OCI-LY7 (cell line): ENCODE measurements around the gene MARCHF5. TPM values are rescaled to one million over a fixed set of nuclear protein-coding genes. Genes with fewer than 3 reads are reported as not detected.
"Not testable (repeated sequence)": the region's sequence is repeated elsewhere in the genome, so short reads cannot be mapped to it uniquely, and the experiment has no call there.

Experiments used
- BruUV-seq: library from RNA; stranded (reverse); fragments of 400-500 nt; replicated peaks from 2 replicates; lab custom pipeline; 2021; lab: Mats Ljungman, UMichigan
- CTCF ChIA-PET: fragments of 300-600 bp; sonication (Branson Sonifier 250); formaldehyde crosslinking; loops from one replicate; lab custom pipeline; 2022; ENCODE audit warnings: antibody characterized with exemption; ENCODE audit not compliant: unreplicated experiment; lab: Charles Lee
- POLR2A ChIA-PET: fragments of 300-600 bp; sonication (Branson Sonifier 250); formaldehyde crosslinking; loops from one replicate; lab custom pipeline; 2022; ENCODE audit warnings: antibody characterized with exemption; lab: Charles Lee
- DNase-seq: peaks from one replicate; pipeline ENCODE4 v3.0.0-alpha.2; 2015; ENCODE audit warnings: low spot score
- H2AFZ ChIP-seq: fragments of 200-600 bp; sonication (generic), shearing (Covaris generic); 2 replicates; pipeline ENCODE4 v1.6.1; 2014; ENCODE audit warnings: mild to moderate bottlenecking, antibody characterized with exemption, low read length, moderate library complexity
- H3K27ac ChIP-seq: fragments of 200-600 bp; sonication (generic); 2 replicates; pipeline ENCODE4 v1.5.1; 2014; ENCODE audit warnings: mixed run types, low read depth, mild to moderate bottlenecking, moderate library complexity, low read length, inconsistent platforms; ENCODE audit not compliant: poor library complexity, severe bottlenecking
- H3K36me3 ChIP-seq: fragments of 200-600 bp; sonication (generic); 2 replicates; pipeline ENCODE4 v1.6.1; 2014; ENCODE audit warnings: mild to moderate bottlenecking, antibody characterized with exemption, low read length, moderate library complexity, mixed read lengths; ENCODE audit not compliant: insufficient read depth
- H3K4me1 ChIP-seq: fragments of 200-600 bp; sonication (generic); 2 replicates; pipeline ENCODE4 v1.5.1; 2014; ENCODE audit warnings: mild to moderate bottlenecking, low read length; ENCODE audit not compliant: insufficient read depth, poor library complexity, severe bottlenecking
- H3K4me2 ChIP-seq: fragments of 200-600 bp; sonication (generic); 2 replicates; pipeline ENCODE4 v1.6.1; 2014; ENCODE audit warnings: mild to moderate bottlenecking, low read length
- H3K4me3 ChIP-seq: fragments of 200-600 bp; sonication (generic); 2 replicates; pipeline ENCODE4 v1.5.1; 2014; ENCODE audit warnings: mild to moderate bottlenecking, low read depth, low read length; ENCODE audit not compliant: poor library complexity, severe bottlenecking
- H3K79me2 ChIP-seq: fragments of 200-600 bp; sonication (generic); 2 replicates; pipeline ENCODE4 v1.6.1; 2016; ENCODE audit warnings: low read depth, mild to moderate bottlenecking, low read length, moderate library complexity, mixed read lengths; ENCODE audit not compliant: insufficient read depth
- H3K9me2 ChIP-seq: fragments of 200-600 bp; sonication (generic); 2 replicates; pipeline ENCODE4 v1.6.1; 2016; ENCODE audit warnings: mild to moderate bottlenecking, low read length, mixed read lengths; ENCODE audit not compliant: insufficient read depth
- H3K9me3 ChIP-seq: fragments of 200-600 bp; sonication (generic); 2 replicates; pipeline ENCODE4 v1.6.1; 2014; ENCODE audit warnings: mild to moderate bottlenecking, mixed run types, low read length, mixed read lengths
- H4K20me1 ChIP-seq: fragments of 200-600 bp; sonication (generic); 2 replicates; pipeline ENCODE4 v1.6.1; 2014; ENCODE audit warnings: mild to moderate bottlenecking, antibody characterized with exemption, low read length, moderate library complexity, mixed read lengths; ENCODE audit not compliant: insufficient read depth
- EZH2phosphoT487 ChIP-seq: fragments of 200-600 bp; sonication (generic); IDR thresholded peaks from 2 replicates; pipeline ENCODE4 v1.6.1; 2018; ENCODE audit warnings: low read depth, borderline replicate concordance, mild to moderate bottlenecking, mixed run types, antibody characterized with exemption, low read length, moderate library complexity, mixed read lengths
- intact Hi-C: fragments of 100-400 bp; cut with micrococcal nuclease; formaldehyde crosslinking; loops from one replicate; pipeline ENCODE4 v1.10.0; 2022; ENCODE audit not compliant: unreplicated experiment
- total RNA-seq, 2 experiments: library from RNA; depleted of rRNA in 1 of 2; stranded (reverse); fragments of >200 nt in 1 of 2; shearing (Covaris generic) in 1 of 2; gene quantifications; 2 replicates each; pipeline ENCODE4 v1.2.3, GENCODE V29; 2014 to 2022
- TF ChIP-seq, protein P1 (sequence below): fragments of 200-600 bp; sonication (generic); conservative IDR thresholded peaks from 2 replicates; pipeline ENCODE4 v1.5.1; 2014; ENCODE audit warnings: mild to moderate bottlenecking, antibody characterized with exemption, low read length, moderate library complexity, mixed read lengths

The MARCHF5 gene
- total RNA-seq, 2 experiments from 2014 or later = 5.9 to 31.7 TPM

DNA sequence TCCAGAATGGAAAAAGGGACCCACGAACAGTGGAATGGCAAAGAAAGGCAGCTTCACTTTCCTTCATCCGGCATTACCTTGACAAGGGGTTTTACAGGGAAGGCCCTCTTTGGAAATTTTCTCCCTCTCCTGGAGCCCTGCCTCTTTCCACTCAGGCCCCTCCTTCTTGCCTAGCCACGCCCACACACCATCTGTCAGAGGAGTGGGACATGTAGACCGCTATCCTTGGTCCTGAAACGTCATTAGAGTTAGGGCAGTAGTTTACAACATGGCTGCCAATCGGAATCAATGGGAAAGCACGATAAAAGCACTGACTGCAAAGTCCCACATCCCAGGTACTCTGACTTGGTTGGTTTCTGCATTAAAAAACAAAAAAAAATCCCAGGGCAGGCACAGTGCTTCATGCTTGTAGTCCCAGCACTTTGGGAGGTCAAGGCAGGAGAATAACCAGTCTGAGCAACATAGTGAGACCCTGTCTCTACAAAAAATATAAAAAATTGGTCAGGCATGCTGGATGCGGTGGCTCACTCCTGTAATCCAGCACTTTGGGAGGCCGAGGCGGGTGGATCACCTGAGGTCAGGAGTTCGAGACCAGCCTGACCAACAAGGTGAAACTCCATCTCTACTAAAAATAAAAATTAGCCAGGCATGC lies 96.4 kb downstream of the MARCHF5 start:
- intact Hi-C loops = no loop called here
- Histone ChIP-seq H3K27ac (no peak overlapping the region), H3K36me3 (no peaks in the 10 kb centered on the region), H3K9me2 (no peaks in the 10 kb centered on the region), H3K4me1 (no peaks in the 10 kb centered on the region), H3K4me3 (no peak overlapping the region), H4K20me1 (no peaks in the 10 kb centered on the region), H3K79me2 (no peaks in the 10 kb centered on the region), H2AFZ (no peak overlapping the region), H3K4me2 (no peak overlapping the region), H3K9me3 (no peaks in the 10 kb centered on the region)
- no TSS peak for BruUV-seq
- TF ChIP-seq, protein P1, sequence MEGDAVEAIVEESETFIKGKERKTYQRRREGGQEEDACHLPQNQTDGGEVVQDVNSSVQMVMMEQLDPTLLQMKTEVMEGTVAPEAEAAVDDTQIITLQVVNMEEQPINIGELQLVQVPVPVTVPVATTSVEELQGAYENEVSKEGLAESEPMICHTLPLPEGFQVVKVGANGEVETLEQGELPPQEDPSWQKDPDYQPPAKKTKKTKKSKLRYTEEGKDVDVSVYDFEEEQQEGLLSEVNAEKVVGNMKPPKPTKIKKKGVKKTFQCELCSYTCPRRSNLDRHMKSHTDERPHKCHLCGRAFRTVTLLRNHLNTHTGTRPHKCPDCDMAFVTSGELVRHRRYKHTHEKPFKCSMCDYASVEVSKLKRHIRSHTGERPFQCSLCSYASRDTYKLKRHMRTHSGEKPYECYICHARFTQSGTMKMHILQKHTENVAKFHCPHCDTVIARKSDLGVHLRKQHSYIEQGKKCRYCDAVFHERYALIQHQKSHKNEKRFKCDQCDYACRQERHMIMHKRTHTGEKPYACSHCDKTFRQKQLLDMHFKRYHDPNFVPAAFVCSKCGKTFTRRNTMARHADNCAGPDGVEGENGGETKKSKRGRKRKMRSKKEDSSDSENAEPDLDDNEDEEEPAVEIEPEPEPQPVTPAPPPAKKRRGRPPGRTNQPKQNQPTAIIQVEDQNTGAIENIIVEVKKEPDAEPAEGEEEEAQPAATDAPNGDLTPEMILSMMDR = no peak
- no peak for TF ChIP-seq EZH2phosphoT487
- POLR2A ChIA-PET = no interaction called here
- CTCF ChIA-PET = no interaction called here
- DNase-seq = peak; percentile 58

DNA sequence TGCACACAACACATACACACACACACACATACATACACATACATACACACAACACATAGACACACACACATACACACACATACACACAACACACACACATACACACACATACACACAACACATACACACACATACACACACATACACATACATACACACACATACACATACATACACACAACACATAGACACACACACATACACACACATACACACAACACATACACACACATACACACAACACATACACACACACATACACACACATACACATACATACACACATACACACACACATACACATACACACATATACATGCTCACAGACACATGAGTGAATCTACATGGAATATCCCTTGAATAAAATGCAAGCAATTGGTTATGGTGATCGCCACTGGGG lies 102.2 kb downstream of the MARCHF5 start:
- H3K79me2 ChIP-seq, H3K36me3 ChIP-seq, intact Hi-C loops, H3K27ac ChIP-seq, DNase-seq, H3K9me2 ChIP-seq, H3K4me1 ChIP-seq, H2AFZ ChIP-seq, H4K20me1 ChIP-seq, CTCF ChIA-PET, BruUV-seq, H3K9me3 ChIP-seq, H3K4me2 ChIP-seq, H3K4me3 ChIP-seq: not testable (repeated sequence)
- POLR2A ChIA-PET = interaction anchor here (0.6 kb wide), 1 partner anchor 918 kb away, joined by 3 read pairs; no protein-coding TSS in a partner anchor

DNA sequence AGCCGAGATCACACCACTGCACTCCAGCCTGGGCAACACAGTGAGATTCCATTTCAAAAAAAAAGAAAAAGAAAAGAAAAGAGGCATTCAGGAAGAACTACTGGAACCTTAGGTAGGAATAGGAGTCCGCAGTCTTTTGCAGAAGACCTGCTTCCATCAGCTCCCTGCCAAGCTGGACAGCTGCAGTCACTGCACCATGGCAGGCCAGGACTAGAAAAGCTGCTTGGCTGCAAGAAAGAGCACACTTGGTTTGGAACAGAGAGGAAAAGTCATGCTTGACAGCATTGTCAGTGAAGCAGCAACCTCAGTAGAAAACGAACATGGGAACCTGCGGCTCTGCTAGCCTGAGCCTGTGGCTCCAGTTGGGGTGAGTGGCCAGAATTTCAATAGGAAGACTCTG lies 104.3 kb downstream of the MARCHF5 start:
- TF ChIP-seq, protein P1 = no peak
- no peak for TF ChIP-seq EZH2phosphoT487

DNA sequence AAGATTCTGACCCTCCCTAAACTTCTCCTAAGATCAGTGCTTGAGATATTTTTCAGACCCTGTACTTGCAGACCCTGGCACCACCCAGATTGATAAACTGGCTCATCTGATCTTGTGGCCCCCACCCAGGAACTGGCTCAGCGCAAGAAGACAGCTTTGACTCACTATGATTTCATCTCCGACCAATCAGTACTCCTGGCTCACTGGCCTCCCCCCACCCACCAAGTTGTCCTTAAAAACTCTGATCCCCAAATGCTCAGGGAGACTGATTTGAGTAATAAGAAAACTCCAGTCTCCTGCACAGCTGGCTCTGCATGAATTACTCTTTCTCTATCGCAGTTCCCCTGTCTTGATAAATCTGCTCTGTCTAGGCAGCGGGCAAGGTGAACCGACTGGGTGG lies 111.3 kb downstream of the MARCHF5 start:
- BruUV-seq, H3K4me3 ChIP-seq, H3K9me2 ChIP-seq, DNase-seq, H3K36me3 ChIP-seq, intact Hi-C loops, H3K27ac ChIP-seq, CTCF ChIA-PET, H3K4me1 ChIP-seq, H3K79me2 ChIP-seq, H2AFZ ChIP-seq, H3K9me3 ChIP-seq, H4K20me1 ChIP-seq, H3K4me2 ChIP-seq, POLR2A ChIA-PET: not testable (repeated sequence)

More for the DNA sequence above, 104.3 kb downstream of the MARCHF5 start:
- Histone ChIP-seq H3K4me1 (no peaks in the 10 kb centered on the region), H3K4me2 (no peak overlapping the region), H3K79me2 (no peaks in the 10 kb centered on the region), H3K36me3 (no peaks in the 10 kb centered on the region), H3K27ac (no peak overlapping the region), H4K20me1 (no peaks in the 10 kb centered on the region), H3K9me3 (no peaks in the 10 kb centered on the region), H3K9me2 (no peaks in the 10 kb centered on the region), H3K4me3 (no peak overlapping the region), H2AFZ (no peak overlapping the region)
- POLR2A ChIA-PET = no interaction called here
- DNase-seq = no peak
- intact Hi-C loops = no loop called here
- no TSS peak for BruUV-seq
- CTCF ChIA-PET = no interaction called here
